Subcutaneous abdominal adipose tissue (tissue), 5 donors: Measurements from ENCODE around the gene SLC9A6.

Experiments used
- H3K27ac ChIP-seq: one replicate; pipeline ENCODE4 v1.7.0; 2013; ENCODE audit warnings: low read depth, mild to moderate bottlenecking, inconsistent platforms, low read length, moderate library complexity
- H3K27me3 ChIP-seq, 5 donors: one replicate each; pipeline ENCODE4 v1.7.0; 2013; ENCODE audit warnings: low read length in 5 of 5, inconsistent platforms in 1 of 5; ENCODE audit not compliant: control insufficient read depth in 5 of 5, insufficient read depth in 4 of 5
- H3K36me3 ChIP-seq, 5 donors: one replicate each; pipeline ENCODE4 v1.7.0; 2013; ENCODE audit warnings: low read length in 5 of 5; ENCODE audit not compliant: control insufficient read depth in 5 of 5, insufficient read depth in 5 of 5
- H3K4me1 ChIP-seq, 5 donors: one replicate each; pipeline ENCODE4 v1.7.0; 2013; ENCODE audit warnings: low read length in 5 of 5, mild to moderate bottlenecking in 3 of 5, moderate library complexity in 1 of 5; ENCODE audit not compliant: control insufficient read depth in 5 of 5, insufficient read depth in 5 of 5
- H3K4me3 ChIP-seq, 5 donors: one replicate each; pipeline ENCODE4 v1.7.0; 2013; ENCODE audit warnings: low read length in 5 of 5, low read depth in 1 of 5
- H3K9ac ChIP-seq, 5 donors: one replicate each; pipeline ENCODE4 v1.7.0; 2013; ENCODE audit warnings: low read length in 5 of 5, mild to moderate bottlenecking in 4 of 5, moderate library complexity in 3 of 5
- H3K9me3 ChIP-seq, 5 donors: one replicate each; pipeline ENCODE4 v1.7.0; 2013; ENCODE audit warnings: low read length in 5 of 5; ENCODE audit not compliant: control insufficient read depth in 5 of 5
- donor health status: healthy.
- donor health status: healthy.
- donor health status: healthy.
- donor health status: healthy.
- donor health status: healthy.

Gene SLC9A6

DNA sequence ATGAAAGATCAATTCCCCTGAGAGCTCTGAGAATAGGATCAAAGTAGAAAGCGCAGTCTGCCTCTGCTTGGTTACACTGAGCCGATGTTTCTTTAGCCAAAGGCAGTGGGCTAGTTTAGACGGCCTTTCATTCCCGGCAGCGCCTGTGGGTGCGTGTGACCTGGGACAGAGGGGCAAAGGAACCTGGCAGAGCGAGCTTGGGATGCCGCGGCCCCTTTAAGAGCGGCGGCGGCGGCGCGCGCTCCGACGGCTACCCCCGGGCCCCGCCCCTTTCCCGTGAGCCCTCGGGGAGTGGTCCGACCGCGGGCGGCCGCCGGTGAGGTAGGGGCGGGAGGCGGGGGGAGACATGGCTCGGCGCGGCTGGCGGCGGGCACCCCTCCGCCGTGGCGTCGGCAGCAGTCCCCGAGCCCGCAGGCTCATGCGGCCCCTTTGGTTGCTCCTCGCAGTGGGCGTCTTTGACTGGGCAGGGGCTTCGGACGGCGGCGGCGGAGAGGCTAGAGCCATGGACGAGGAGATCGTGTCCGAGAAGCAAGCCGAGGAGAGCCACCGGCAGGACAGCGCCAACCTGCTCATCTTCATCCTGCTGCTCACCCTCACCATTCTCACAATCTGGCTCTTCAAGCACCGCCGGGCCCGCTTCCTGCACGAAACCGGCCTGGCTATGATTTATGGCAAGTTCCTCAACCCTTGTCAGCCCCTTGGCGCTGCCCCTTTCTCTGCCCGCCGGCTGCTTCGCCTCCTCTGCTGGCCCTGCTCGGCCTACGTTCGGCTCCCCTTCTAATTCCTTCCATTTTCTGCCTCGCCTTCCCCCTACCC lies at the start of gene SLC9A6:
Gene SLC9A6 (plus strand): TSS at position 279 of the 816 bp plus-strand sequence. CDS start 224 bp downstream, at position 503.
- Histone ChIP-seq H3K27ac (peak within 1 kb of the TSS; percentile 15), H3K9ac (peak within 1 kb of the TSS; percentile 7 to 81 (median 72)), H3K27me3 (no peaks in the 10 kb centered on the region), H3K36me3 (no peaks in the 10 kb centered on the region), H3K9me3 (no peaks in the 10 kb centered on the region), H3K4me3 (peak within 1 kb of the TSS; percentile 81 to 84 (median 83)), H3K4me1 (peaks cover 2 to 23% (median 15%) of the 10 kb centered on the region in 5 donors)

DNA sequence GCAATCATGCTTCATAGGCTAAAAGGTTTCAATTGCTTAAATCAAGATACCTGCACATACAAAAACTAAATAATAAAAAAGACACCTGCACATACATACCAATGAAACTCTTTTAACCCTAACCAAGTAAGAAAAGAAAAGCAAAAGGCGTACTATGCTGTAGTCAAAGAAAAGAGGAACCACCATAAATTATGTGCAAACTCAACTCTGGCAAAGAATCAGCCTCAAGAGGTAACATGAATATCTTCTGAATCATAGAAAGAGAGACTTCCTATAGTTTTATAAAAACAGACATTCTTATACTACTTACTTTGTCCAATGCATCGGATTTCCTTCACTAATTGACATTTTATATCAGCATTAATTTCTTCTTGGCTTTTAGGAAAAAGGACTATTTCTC lies 40.7 kb upstream of the SLC9A6 start:
- Histone ChIP-seq H3K9ac (no peak overlapping the region), H3K4me1 (no peaks in the 10 kb centered on the region), H3K27me3 (no peaks in the 10 kb centered on the region), H3K27ac (no peak overlapping the region), H3K36me3 (peaks cover 0 to 2% (median 0%) of the 10 kb centered on the region in 5 donors), H3K9me3 (no peaks in the 10 kb centered on the region), H3K4me3 (no peak overlapping the region)

DNA sequence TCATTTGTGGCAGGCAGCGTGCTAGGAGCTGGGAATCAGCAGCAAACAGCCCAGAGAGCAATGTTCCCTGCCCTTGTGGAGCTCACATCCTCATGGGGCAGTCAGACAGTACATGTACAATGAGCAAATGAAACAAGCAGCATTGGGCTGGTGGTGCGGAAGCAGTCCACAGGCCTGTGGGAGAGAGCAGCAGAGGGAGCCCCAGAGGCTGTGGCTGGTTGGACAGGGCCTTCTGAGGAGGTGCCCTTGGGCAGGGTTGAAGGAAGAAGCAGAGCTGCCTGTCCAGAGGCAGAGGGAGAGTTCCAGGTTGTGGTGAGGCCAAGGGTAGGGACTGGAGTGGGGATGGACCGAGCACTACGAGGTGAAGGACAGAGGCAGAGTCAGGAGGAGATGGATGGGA lies 33.9 kb upstream of the SLC9A6 start:
- no peak overlapping the region for H3K9ac ChIP-seq
- no peak overlapping the region for H3K27ac ChIP-seq
- no peaks in the 10 kb centered on the region for H3K4me1 ChIP-seq
- H3K9me3 ChIP-seq: no peaks in the 10 kb centered on the region
- H3K27me3 ChIP-seq: no peaks in the 10 kb centered on the region
- no peak overlapping the region for H3K4me3 ChIP-seq
- H3K36me3 ChIP-seq: peaks cover 0 to 3% (median 0%) of the 10 kb centered on the region in 5 donors

DNA sequence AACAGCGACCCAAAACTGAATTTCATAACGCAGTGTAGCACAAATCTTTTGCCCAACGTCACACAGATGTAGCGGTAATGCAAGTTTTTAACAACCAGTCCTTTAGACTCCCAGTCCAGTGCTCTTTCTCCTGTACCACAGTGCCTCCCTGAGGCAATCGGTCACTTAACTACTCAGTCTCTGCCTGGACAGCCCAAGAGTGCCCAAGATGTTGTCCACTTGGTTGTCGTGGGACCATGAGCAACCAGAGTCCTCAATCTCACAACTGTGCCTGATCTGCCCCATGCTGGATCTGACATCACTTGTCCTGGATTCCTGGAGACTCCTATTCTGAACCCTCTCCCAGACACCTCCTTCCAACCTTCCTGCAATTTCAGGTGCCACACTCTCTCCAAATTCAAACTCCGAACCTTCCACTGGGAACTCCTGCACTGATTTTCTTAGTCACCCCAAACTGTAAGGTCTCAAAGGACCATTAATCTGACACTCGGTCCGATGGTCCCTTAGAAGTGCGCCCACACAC lies 12.1 kb upstream of the SLC9A6 start:
- Histone ChIP-seq H3K27ac (peak overlapping the region; percentile 82), H3K9me3 (no peaks in the 10 kb centered on the region), H3K9ac (peak overlapping the region; percentile 42 to 88 (median 71)), H3K27me3 (peaks cover 0 to 2% (median 0%) of the 10 kb centered on the region in 5 donors), H3K4me3 (peak overlapping the region; percentile 75 to 89 (median 82)), H3K36me3 (no peaks in the 10 kb centered on the region), H3K4me1 (peaks cover 4 to 22% (median 19%) of the 10 kb centered on the region in 5 donors)

DNA sequence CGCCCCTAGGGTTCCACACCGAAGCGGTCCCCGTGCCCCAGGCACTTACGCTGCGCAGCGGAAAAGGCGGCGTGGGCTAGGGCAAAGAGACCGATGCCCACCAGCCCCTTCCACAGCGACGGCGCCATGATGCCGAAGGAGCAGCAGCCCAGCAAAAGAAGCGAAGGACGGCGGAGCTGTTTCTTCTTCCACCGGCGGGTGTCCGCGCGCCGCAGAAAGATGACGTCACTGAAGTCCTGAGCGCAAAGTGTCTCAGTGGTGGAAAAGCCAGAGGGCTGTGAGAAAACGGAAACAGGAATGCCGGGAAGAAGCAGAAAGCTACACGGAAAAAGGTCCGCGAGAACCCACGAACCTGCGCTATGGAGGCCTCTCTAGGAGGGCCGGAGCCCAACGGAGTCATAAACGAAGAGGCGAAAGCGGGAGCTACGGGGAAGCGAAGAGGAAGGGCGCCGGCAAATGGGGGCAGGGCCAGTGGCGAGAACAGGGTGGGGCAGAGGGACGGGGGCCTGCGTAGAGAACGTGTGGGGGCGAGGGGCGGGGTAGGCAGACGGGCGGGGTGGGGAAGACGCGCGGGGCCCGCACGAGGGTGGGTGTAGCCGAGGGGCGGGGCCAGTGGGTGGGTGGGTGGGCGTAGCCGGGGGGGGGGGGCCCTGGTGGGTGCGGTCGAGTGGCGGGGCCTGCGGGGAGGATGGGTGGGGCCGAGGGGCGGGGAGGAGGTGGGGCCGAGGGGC lies 11.5 kb upstream of the SLC9A6 start, which contains the start of gene MMGT1:
Gene MMGT1 (minus strand): TSS at position 441 of the 731 bp plus-strand sequence. CDS start 313 bp downstream, at position 128.
- H3K9me3 ChIP-seq: no peaks in the 10 kb centered on the region
- H3K27ac ChIP-seq: peak within 1 kb of the TSS; percentile 82
- no peaks in the 10 kb centered on the region for H3K36me3 ChIP-seq
- peaks cover 0 to 2% (median 0%) of the 10 kb centered on the region in 5 donors for H3K27me3 ChIP-seq
- peak within 1 kb of the TSS; percentile 75 to 89 (median 82) for H3K4me3 ChIP-seq
- H3K9ac ChIP-seq: peak within 1 kb of the TSS; percentile 42 to 88 (median 71)
- peaks cover 4 to 22% (median 19%) of the 10 kb centered on the region in 5 donors for H3K4me1 ChIP-seq

DNA sequence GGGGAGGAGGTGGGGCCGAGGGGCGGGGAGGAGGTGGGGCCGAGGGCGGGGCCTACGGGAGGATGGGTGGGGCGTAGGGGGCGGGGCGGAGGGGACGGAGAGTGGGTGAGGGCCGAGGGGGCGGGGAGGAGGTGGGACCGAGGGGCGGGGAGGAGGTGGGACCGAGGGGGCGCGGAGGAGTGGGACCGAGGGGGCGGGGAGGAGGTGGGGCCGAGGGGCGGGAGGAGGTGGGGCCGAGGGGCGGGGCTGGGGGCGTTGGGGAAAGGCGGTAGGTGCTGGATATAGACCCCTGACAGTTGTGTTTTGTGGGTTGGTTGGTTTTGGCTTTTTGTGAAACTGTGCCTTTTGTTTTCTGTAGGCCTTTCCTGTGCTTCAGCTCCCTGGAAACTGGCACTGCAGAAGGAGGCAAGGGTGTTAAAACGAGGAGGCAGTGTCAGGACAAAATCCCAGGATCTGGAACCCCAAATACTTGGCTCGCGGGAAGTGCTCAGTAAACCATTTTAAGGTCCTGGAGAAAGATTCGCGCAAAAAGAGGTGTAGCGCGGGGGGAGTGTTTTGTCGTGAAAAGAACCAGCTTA lies 10.9 kb upstream of the SLC9A6 start:
- H3K27me3 ChIP-seq: peaks cover 0 to 2% (median 0%) of the 10 kb centered on the region in 5 donors
- H3K27ac ChIP-seq: peak overlapping the region; percentile 34
- H3K36me3 ChIP-seq: no peaks in the 10 kb centered on the region
- peak overlapping the region in 2 of 5 donors; percentile 30 to 35 for H3K9ac ChIP-seq
- H3K4me3 ChIP-seq: peak overlapping the region; percentile 59 to 67 (median 60)
- H3K9me3 ChIP-seq: no peaks in the 10 kb centered on the region
- peaks cover 4 to 22% (median 19%) of the 10 kb centered on the region in 5 donors for H3K4me1 ChIP-seq

DNA sequence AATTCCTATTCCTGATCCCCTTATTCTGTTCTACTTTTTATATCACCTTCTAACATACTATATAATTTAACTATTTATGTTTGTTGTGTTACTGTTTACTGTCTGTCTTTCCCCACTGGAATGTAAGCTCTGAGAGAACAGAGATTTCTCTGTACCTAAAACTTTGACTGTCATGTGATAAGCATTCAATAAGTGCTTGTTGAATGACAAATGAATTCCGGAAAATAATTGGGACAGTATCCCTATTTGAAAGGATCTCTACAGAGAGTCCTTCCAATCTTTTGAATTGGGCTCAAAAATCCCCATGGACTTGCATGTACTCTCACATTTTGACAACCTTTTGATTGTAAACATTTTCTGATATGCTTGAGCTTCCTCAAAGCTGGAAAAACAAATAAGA lies 9.8 kb upstream of the SLC9A6 start:
- Histone ChIP-seq H3K27me3 (peaks cover 0 to 2% (median 0%) of the 10 kb centered on the region in 5 donors), H3K9me3 (no peaks in the 10 kb centered on the region), H3K9ac (no peak overlapping the region), H3K4me3 (no peak overlapping the region), H3K36me3 (no peaks in the 10 kb centered on the region), H3K4me1 (peaks cover 4 to 22% (median 19%) of the 10 kb centered on the region in 5 donors), H3K27ac (no peak overlapping the region)

DNA sequence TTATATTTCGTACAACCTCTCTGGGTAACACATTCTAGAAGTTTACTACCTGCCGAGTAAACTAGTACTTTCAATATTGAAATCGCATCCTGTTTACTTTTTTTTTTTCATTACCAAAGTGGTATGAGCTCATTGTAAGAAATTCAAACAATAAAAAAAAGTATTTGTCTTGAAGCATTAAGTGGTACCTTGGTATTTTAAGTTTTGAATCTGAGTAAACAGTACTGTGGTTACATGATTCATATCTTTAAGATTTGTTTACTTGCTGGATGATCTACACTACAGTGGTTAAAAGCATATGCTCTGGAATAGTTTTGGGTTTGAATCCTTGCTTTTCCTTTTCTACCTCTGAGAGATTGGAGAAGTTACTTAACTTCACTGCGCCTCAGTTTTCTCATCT lies 7.6 kb upstream of the SLC9A6 start:
- Histone ChIP-seq H3K4me1 (peaks cover 0 to 17% (median 10%) of the 10 kb centered on the region in 5 donors), H3K9ac (no peak overlapping the region), H3K36me3 (no peaks in the 10 kb centered on the region), H3K9me3 (no peaks in the 10 kb centered on the region), H3K4me3 (no peak overlapping the region), H3K27ac (no peak overlapping the region), H3K27me3 (peaks cover 0 to 2% (median 0%) of the 10 kb centered on the region in 5 donors)

DNA sequence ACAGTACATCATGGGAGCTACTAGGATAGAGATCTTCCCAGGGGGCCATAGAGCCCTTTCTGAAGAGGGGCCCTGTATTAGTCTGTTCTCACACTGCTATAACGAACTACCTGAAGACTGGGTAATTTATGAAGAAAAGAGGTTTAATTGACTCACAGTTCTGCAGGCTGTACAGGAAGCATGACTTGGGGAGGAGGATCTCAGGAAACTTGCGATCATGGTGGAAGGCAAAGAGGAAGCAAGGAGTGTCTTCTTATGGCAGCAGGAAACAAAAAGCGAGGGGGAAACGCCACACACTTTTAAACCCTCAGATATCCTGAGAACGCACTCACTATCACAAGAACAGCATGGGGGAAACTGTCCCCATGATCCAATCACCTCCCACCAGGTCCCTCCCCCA lies 4.2 kb upstream of the SLC9A6 start:
- Histone ChIP-seq H3K27me3 (no peaks in the 10 kb centered on the region), H3K9ac (no peak overlapping the region), H3K27ac (no peak overlapping the region), H3K4me3 (no peak overlapping the region), H3K9me3 (no peaks in the 10 kb centered on the region), H3K4me1 (peaks cover 2 to 14% (median 6%) of the 10 kb centered on the region in 5 donors), H3K36me3 (no peaks in the 10 kb centered on the region)
